Mucosa of descending colon (tissue), 3 donors: ENCODE data around the gene PLA2G2E. TPM values are rescaled to one million over a fixed set of nuclear protein-coding genes. Genes with fewer than 3 reads are reported as not detected.

Source experiments
- ATAC-seq: fragments of 200-7000 bp; cut with Tn5 transposase; one replicate; pipeline ENCODE4 v1.9.1; 2020; ENCODE audit warnings: mild to moderate bottlenecking, moderate library complexity
- DNase-seq, 3 donors: peaks; one replicate each; pipeline ENCODE4 v3.0.0-alpha.2; 2020
- H3K36me3 ChIP-seq: fragments of 200-600 bp; one replicate; pipeline ENCODE4 v1.8.0; 2021; ENCODE audit warnings: low read depth, mild to moderate bottlenecking
- H3K4me1 ChIP-seq: fragments of 200-600 bp; one replicate; pipeline ENCODE4 v1.8.0; 2021; ENCODE audit warnings: low read depth, mild to moderate bottlenecking
- H3K4me3 ChIP-seq: fragments of 200-600 bp; one replicate; pipeline ENCODE4 v1.8.0; 2021; ENCODE audit warnings: mild to moderate bottlenecking
- H3K9me3 ChIP-seq: fragments of 200-600 bp; one replicate; pipeline ENCODE4 v1.8.0; 2021; ENCODE audit warnings: mild to moderate bottlenecking
- intact Hi-C, 2 donors: fragments of 100-400 bp; cut with DNase I in 1 of 2; cut with micrococcal nuclease in 1 of 2; formaldehyde crosslinking; loops; one replicate each; pipeline versions ENCODE4 v1.11.0 to v1.11.1; 2022; cut with DNase I, micrococcal nuclease
- total RNA-seq, 3 donors: library from RNA; stranded (reverse); fragmentation: NEBNext Ultra II Directional in 2 of 3; extraction: Animal tissue kit (Norgen Biotek cat#: 25700) in 2 of 3; gene quantifications; one replicate each; pipeline versions ENCODE4 v1.2.1 to v1.2.4, GENCODE V29; 2021 to 2023
- TF ChIP-seq, protein P1 (sequence below): fragments of 200-600 bp; IDR thresholded peaks from one replicate; pipeline ENCODE4 v1.8.0; 2022; ENCODE audit warnings: antibody characterized with exemption, mild to moderate bottlenecking
- donor health status: DM: no; HTN: no; CAD: no; lungs with moderate emphysema.
- donor health status: DM: no; HTN: no; CAD: no.
- donor health status: DM: no; HTN: yes; CAD: no.

The PLA2G2E gene
- total RNA-seq, 3 donors from 2014 or later, result not detected

DNA sequence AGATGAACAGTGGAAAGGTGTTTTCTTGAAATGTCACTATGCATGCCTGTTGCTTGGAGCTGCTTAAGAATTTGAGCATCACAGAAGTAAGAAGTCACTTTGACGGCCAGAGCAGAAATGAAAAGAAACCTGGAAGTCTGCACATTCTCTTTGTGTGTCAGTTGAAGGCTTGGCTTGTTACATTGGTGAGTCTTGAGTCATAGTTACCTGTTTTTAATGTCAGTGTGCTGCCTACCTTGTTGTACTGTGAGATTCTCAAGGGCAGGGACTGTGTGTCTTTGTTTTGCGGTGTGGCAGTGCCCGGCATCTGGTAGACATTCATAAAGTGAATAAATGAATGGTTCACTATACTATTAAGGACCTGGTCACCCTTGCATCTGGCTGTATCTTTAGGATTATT lies 31.3 kb downstream of the PLA2G2E start:
- Histone ChIP-seq H3K36me3 (no peaks in the 10 kb centered on the region), H3K4me3 (no peak overlapping the region), H3K9me3 (no peaks in the 10 kb centered on the region), H3K4me1 (no peaks in the 10 kb centered on the region)
- intact Hi-C loops, result no loop called here
- TF ChIP-seq, protein P1, sequence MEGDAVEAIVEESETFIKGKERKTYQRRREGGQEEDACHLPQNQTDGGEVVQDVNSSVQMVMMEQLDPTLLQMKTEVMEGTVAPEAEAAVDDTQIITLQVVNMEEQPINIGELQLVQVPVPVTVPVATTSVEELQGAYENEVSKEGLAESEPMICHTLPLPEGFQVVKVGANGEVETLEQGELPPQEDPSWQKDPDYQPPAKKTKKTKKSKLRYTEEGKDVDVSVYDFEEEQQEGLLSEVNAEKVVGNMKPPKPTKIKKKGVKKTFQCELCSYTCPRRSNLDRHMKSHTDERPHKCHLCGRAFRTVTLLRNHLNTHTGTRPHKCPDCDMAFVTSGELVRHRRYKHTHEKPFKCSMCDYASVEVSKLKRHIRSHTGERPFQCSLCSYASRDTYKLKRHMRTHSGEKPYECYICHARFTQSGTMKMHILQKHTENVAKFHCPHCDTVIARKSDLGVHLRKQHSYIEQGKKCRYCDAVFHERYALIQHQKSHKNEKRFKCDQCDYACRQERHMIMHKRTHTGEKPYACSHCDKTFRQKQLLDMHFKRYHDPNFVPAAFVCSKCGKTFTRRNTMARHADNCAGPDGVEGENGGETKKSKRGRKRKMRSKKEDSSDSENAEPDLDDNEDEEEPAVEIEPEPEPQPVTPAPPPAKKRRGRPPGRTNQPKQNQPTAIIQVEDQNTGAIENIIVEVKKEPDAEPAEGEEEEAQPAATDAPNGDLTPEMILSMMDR, result no peak
- DNase-seq (no peak), ATAC-seq (no peak)

DNA sequence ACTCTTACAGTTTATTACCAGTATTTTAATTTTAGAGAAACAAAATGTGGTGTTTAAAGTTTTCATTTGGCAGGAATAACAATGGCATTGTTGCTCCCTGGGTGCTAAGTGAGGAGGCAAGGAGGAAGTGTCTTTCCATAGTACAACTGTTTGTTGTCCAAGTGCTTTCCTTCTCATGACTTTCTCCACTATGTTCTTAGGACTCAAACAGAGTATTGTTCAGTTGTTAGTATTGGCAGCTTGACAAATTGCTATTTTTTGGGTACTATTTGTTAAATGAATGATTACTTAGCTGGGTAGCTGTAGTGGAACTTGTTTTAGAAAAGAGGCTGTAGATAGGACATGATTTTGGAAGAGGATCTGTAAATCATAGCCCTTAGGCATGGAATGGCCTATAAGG lies 33.8 kb downstream of the PLA2G2E start:
- peaks cover 3% of the 10 kb centered on the region for H3K36me3 ChIP-seq
- no peaks in the 10 kb centered on the region for H3K9me3 ChIP-seq
- TF ChIP-seq, protein P1, result no peak
- ATAC-seq (peak; percentile 38), DNase-seq (no peak)
- no peak overlapping the region for H3K4me3 ChIP-seq
- intact Hi-C loops, result no loop called here
- H3K4me1 ChIP-seq, result no peaks in the 10 kb centered on the region

DNA sequence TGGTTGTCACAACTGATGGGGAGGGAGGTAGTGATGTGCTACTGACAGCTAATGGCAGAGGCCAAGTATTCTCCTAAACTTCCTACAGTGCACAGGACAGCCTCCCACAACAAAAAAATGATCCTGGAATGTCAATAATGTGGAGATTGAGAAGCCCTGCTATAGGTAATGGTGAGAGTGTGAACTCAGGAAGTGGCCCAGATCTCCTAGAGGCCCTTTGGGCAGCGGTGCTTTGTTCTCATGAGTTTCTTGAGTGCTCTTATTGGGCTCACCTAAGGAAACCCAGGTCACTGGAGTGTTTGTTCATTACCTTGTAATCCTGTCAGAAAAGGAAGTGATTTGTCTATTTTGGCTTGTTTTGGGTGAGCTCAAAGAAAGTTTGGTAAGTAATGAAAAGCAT lies 35.3 kb downstream of the PLA2G2E start:
- Histone ChIP-seq H3K36me3 (peaks cover 3% of the 10 kb centered on the region), H3K9me3 (no peaks in the 10 kb centered on the region), H3K4me3 (no peak overlapping the region), H3K4me1 (peaks cover 7% of the 10 kb centered on the region)
- DNase-seq, result no peak
- intact Hi-C loops, result no loop called here
- TF ChIP-seq, protein P1, result no peak
- ATAC-seq, result no peak

DNA sequence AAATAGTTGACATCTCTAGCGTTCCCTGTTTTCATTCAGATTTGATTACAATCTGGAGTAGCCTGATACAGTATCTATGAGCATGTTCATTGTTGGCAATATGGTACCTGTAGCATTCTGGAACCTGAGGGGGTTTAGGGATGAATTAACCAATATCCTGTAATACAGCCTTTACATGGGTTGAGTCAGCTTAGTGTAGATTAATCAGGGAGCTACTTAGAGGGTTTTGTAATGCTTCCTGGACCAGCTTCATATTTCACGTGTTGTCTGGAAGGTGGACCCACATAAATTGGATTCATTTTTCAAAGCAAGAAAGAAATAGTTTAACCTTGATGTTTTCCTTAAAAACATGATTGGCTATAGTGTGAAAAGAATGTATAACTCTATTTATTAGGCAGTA lies 37.6 kb downstream of the PLA2G2E start:
- no peak for ATAC-seq
- H3K4me1 ChIP-seq, result peaks cover 14% of the 10 kb centered on the region
- intact Hi-C loops, result no loop called here

DNA sequence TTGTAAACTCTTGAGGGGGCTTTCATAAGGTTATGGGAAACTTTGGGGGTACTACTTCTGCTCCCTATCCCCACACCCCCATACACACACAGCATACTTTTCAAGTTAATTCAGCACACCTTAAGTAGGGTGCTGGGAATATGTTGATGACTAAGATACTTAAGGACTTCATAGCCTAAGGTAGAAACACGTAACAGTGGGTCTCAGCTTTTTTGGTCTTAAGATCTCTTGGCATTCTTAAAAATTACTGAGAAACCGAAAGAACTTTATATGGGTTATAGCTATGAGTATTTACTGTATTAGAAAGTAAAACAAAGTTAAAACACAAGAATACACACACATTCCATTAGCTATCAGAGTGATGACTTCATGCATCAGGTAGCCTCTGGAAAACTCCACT lies 39.1 kb downstream of the PLA2G2E start:
- Histone ChIP-seq H3K9me3 (no peaks in the 10 kb centered on the region), H3K4me3 (no peak overlapping the region), H3K4me1 (peaks cover 14% of the 10 kb centered on the region), H3K36me3 (peaks cover 7% of the 10 kb centered on the region)
- TF ChIP-seq, protein P1, result no peak
- intact Hi-C loops, result no loop called here
- ATAC-seq (no peak), DNase-seq (no peak)

More for the DNA sequence above, 37.6 kb downstream of the PLA2G2E start:
- DNase-seq, result no peak
- TF ChIP-seq, protein P1, result no peak
- Histone ChIP-seq H3K36me3 (peaks cover 7% of the 10 kb centered on the region), H3K9me3 (no peaks in the 10 kb centered on the region), H3K4me3 (no peak overlapping the region)
